Sigmoid colon (tissue), 4 donors: Measurements from ENCODE around the gene OR4K14.

Experiments used
- EP300 ChIP-seq, 4 donors: sonication (generic); formaldehyde crosslinking; IDR thresholded peaks; one replicate each; pipeline ENCODE4 v1.6.1; 2017; ENCODE audit warnings: antibody characterized with exemption in 4 of 4
- POLR2A ChIP-seq, 2 donors: fragments of 450-650 bp; IDR thresholded peaks; one replicate each; pipeline ENCODE4 v1.6.1; 2016; ENCODE audit warnings: antibody characterized with exemption in 2 of 2, mild to moderate bottlenecking in 2 of 2, moderate library complexity in 2 of 2
- POLR2AphosphoS5 ChIP-seq, 4 donors: sonication (generic); formaldehyde crosslinking; IDR thresholded peaks; one replicate each; pipeline ENCODE4 v1.6.1; 2017; ENCODE audit warnings: antibody characterized with exemption in 4 of 4
- TF ChIP-seq, protein P1 (sequence below), 4 experiments: fragments of 450-650 bp in 3 of 4; fragments of 200-600 bp in 1 of 4; IDR thresholded peaks; one replicate each; pipeline ENCODE4 v1.5.1; 2016 to 2019; ENCODE audit warnings: antibody characterized with exemption in 4 of 4, mild to moderate bottlenecking in 3 of 4, moderate library complexity in 2 of 4

DNA sequence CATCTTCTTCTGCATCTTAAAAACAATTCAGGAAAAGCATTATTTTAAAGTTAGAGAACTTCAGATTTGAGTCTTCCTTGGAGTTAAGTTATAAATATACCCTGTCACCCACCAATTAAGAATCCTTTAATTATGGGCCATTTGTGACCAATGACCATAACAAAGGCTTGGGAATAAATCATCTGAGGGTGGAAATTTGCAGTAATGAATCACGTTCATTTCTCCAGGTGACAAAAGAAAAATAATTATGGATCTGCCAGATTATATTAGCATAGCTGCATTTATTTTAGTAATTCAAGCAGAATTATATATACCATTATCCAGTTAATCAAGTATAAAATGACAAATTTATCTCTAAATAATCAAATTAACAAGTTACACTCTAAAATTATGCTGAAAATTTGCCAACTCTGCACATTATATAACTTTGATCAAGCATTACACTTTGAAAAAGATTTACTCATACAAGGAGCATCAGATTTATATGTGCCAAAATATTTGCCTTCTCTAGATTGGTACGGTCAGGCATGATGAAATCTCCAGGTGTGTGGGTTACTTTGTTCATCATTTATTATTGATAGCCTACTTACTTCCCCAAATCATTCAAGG lies at the start of gene OR4K14:
- TF ChIP-seq, protein P1, sequence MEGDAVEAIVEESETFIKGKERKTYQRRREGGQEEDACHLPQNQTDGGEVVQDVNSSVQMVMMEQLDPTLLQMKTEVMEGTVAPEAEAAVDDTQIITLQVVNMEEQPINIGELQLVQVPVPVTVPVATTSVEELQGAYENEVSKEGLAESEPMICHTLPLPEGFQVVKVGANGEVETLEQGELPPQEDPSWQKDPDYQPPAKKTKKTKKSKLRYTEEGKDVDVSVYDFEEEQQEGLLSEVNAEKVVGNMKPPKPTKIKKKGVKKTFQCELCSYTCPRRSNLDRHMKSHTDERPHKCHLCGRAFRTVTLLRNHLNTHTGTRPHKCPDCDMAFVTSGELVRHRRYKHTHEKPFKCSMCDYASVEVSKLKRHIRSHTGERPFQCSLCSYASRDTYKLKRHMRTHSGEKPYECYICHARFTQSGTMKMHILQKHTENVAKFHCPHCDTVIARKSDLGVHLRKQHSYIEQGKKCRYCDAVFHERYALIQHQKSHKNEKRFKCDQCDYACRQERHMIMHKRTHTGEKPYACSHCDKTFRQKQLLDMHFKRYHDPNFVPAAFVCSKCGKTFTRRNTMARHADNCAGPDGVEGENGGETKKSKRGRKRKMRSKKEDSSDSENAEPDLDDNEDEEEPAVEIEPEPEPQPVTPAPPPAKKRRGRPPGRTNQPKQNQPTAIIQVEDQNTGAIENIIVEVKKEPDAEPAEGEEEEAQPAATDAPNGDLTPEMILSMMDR (IDR thresholded peaks at IDR 0.05), result no peak
- TF ChIP-seq POLR2AphosphoS5 (IDR thresholded peaks at IDR 0.05) (no peak), EP300 (IDR thresholded peaks at IDR 0.05) (no peak), POLR2A (IDR thresholded peaks at IDR 0.05) (no peak)
